NOMO-1 (cell line): ENCODE data around the gene MUC21.
"Not testable (repeated sequence)": the region's sequence is repeated elsewhere in the genome, so short reads cannot be mapped to it uniquely, and the experiment has no call there.

Experiments
- DNase-seq, 2 experiments: peaks; one replicate each; lab custom pipeline; 2025; ENCODE audit not compliant: unreplicated experiment in 2 of 2; lab: John Stamatoyannopoulos, UW

The MUC21 gene

GRCh38 chr6:30966154-30966553 is 17.4 kb upstream of the MUC21 start:
- no peak for DNase-seq

GRCh38 chr6:30969171-30969570 is 14.3 kb upstream of the MUC21 start:
- DNase-seq, result peak; percentile 19 to 22

GRCh38 chr6:30970946-30971345 is 12.6 kb upstream of the MUC21 start:
- DNase-seq, result no peak

- no peak for DNase-seq
These were observed 10.7 kb upstream of the MUC21 start for GRCh38 chr6:30972816-30973215.

GRCh38 chr6:30974490-30975252 is 8.8 kb upstream of the MUC21 start:
- peak in 1 of 2 experiments; percentile 11 for DNase-seq

- DNase-seq, result no peak
These were observed 4.4 kb upstream of the MUC21 start for GRCh38 chr6:30979141-30979540.

- DNase-seq, result no peak
These were observed 3.8 kb upstream of the MUC21 start for GRCh38 chr6:30979690-30980089.

- no peak for DNase-seq
These were observed 1.4 kb upstream of the MUC21 start for GRCh38 chr6:30981942-30982772.

GRCh38 chr6:30985490-30985889 is 2.0 kb downstream of the MUC21 start:
- no peak for DNase-seq

- DNase-seq, result no peak
These were observed 3.8 kb downstream of the MUC21 start for GRCh38 chr6:30987304-30987703.

GRCh38 chr6:30988209-30988825 is 4.8 kb downstream of the MUC21 start:
- no peak for DNase-seq

GRCh38 chr6:30990422-30991086 is 7.0 kb downstream of the MUC21 start:
- no peak for DNase-seq

GRCh38 chr6:30991891-30992290 is 8.4 kb downstream of the MUC21 start:
- no peak for DNase-seq

- DNase-seq, result peak; percentile 88 to 96
These were observed 13.8 kb downstream of the MUC21 start for GRCh38 chr6:30997301-30997700.

GRCh38 chr6:30998785-30999184 is 15.3 kb downstream of the MUC21 start:
- no peak for DNase-seq

- DNase-seq, result not testable (repeated sequence)
These were observed 16.7 kb downstream of the MUC21 start for GRCh38 chr6:31000067-31000860.

- DNase-seq, result no peak
These were observed 17.9 kb downstream of the MUC21 start for GRCh38 chr6:31001281-31001888.

- no peak for DNase-seq
These were observed 19.0 kb downstream of the MUC21 start for GRCh38 chr6:31002471-31002870.

GRCh38 chr6:31004794-31005193 is 21.3 kb downstream of the MUC21 start:
- peak; percentile 48 for DNase-seq
